NCI-H2107 treated with DMSO at 0.1 percent for 48 hours (cell line): ENCODE data around the gene INPP4B.
"Not testable (repeated sequence)": the region's sequence is repeated elsewhere in the genome, so short reads cannot be mapped to it uniquely, and the experiment has no call there.

Source experiments
- DNase-seq: peaks from one replicate; lab custom pipeline; 2025; ENCODE audit not compliant: unreplicated experiment; lab: John Stamatoyannopoulos, UW

INPP4B gene

GRCh38 chr4:142549726-142550463 lies 296.2 kb downstream of the INPP4B start:
- DNase-seq = peak; percentile 82

DNA sequence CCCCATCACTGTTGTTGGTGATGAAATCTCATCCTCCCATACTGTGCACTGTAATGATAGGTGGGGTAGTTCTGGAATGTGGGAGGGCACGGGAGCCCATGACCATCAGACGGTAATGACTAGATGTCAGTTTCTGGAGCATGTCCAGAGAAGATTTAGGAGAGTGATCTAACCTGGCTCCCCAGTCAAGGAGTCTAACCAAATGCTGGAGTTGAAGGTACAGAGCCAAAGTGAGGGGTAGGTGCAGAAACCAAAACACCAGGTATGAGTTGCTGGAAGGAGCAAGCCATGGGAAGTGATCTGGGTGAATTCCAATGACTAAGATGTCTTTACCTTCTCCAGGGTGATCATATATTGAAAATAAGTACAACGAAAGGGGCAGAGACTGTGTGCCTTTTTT lies 296.9 kb downstream of the INPP4B start:
- no peak for DNase-seq

DNA sequence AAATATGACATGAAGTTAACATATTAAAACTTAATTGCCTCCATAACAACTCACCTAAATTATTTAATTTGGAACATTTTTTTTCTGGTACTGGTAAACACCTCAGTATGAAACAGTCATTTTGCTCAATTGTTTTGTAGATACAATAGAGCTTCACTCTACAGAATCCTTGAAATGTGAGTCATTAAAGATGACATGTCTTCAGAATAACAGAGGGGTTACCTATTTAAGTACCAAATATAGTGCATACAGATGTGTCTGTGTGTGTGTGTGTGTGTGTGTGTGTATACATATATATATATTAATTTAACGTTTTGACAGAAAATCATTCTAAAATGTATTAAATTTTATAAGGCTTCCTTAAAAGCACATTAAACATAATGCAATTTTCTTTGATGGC lies 297.6 kb downstream of the INPP4B start:
- DNase-seq = no peak

GRCh38 chr4:142547974-142548373 lies 298.1 kb downstream of the INPP4B start:
- DNase-seq = no peak

DNA sequence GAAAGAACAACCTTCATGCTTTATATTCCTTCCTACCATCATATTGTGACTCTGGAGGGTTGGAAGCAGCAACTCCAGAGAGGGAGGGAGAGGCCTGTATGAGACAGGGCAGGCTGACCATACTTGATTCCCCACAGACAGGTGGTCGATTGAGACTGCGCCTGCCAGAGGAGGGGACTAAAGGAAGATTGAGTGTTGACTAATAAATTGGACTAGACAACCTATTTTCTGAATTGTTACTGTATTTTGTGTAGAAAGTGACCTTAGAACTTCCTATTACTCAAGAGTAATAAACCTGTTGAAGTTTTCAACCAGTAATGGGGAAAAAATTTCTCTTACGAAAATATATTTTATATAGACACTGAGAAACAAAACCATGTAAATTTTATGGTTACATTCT lies 301.5 kb downstream of the INPP4B start:
- DNase-seq = no peak

DNA sequence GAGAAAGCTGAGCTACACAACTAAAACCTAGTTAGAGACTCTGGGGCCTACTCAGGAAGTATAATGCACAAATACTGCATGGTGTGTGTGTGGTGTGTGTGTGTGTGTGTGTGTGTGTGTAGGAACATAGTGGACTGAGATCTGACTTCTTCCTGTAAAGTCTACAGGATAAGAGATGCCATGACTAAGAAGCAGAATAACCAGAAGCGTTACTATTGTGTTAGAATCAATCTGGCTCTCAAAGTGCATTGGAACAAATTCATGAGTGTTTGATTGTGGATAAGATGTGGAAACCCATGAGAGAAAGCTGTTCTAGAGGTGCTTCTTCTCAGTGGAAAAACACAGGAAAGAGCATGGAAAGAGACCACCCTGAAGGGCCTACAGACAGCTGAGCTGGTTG lies 302.1 kb downstream of the INPP4B start:
- DNase-seq = no peak

DNA sequence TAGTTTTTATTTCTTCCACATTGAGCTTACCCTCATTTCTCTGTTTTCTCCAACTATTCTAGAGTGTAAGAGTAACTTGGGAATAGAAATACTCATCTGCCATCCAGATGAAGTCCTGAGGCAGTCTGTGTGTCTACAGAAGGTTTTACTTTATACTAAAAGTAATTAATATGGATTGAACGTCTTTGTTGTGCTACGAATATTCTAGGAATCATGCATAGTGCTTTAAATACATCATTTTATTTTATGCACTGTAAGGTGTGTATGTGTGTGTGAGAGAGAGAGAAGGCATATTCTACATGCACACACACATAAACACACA lies 305.7 kb downstream of the INPP4B start:
- DNase-seq = no peak

GRCh38 chr4:142539796-142540482 lies 306.2 kb downstream of the INPP4B start:
- DNase-seq = no peak

GRCh38 chr4:142535009-142535408 lies 311.1 kb downstream of the INPP4B start:
- no peak for DNase-seq

DNA sequence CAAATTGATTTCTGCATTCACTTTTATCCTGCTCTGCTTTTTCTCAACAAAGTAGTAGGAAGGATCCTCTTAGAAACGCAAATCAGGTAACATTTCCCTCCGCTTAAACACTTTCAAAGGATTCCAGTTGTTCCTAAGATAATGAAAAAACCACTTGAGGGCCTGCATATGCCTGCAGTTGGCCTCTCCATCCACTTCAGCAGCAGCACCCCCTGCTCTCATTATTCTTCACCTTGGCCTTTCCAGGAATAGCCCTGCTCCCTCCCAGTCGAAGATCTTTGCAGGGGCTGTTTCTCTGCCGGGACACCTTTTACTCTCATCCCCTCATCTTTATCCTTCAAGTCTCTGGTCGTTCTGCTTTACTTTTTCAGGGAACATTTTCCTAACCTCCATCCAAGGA lies 314.0 kb downstream of the INPP4B start:
- DNase-seq = no peak

GRCh38 chr4:142530728-142531127 lies 315.4 kb downstream of the INPP4B start:
- DNase-seq = no peak

DNA sequence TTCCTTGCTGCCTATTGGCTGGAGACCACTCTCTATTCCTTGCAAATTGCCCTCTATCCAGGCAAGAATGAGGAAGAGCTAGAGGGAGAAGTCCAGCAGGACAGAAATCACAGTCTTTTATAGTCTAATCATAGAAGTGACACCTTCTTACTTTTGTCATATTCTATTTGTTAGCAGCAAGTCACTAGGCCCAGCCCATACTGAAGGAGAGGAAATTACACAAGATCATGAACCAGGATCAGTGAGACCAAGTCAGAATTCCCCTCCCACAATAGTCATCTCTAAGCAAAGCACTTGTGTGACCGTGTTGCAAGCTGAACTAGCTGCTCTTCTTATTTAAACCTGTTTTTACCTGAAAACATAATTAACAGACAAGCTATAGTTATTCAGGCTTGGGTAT lies 317.7 kb downstream of the INPP4B start:
- DNase-seq = no peak

GRCh38 chr4:142523111-142523510 lies 323.0 kb downstream of the INPP4B start:
- no peak for DNase-seq

- no peak for DNase-seq
Measured at GRCh38 chr4:142519342-142519741, 326.8 kb downstream of the INPP4B start.

- DNase-seq = no peak
Measured at GRCh38 chr4:142516686-142517526, 329.2 kb downstream of the INPP4B start.

- DNase-seq = no peak
Measured at GRCh38 chr4:142512161-142512560, 333.9 kb downstream of the INPP4B start.

GRCh38 chr4:142509881-142510280 lies 336.2 kb downstream of the INPP4B start:
- no peak for DNase-seq

DNA sequence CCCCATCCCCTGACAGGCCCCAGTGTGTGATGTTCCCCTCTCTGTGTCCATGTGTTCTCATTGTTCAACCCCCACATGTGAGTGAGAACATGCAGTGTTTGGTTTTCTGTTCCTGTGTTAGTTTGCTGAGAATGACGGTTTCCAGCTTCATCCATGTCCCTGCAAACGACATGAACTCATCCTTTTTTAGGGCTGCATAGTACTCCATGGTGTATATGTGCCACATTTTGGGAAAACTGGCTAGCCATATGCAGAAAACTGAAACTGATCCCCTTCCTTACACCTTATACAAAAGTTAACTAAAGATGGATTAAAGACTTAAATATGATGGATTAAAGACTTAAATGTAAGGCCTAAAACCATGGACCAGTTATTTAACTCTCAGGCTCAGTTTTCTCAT lies 336.7 kb downstream of the INPP4B start:
- not testable (repeated sequence) for DNase-seq

DNA sequence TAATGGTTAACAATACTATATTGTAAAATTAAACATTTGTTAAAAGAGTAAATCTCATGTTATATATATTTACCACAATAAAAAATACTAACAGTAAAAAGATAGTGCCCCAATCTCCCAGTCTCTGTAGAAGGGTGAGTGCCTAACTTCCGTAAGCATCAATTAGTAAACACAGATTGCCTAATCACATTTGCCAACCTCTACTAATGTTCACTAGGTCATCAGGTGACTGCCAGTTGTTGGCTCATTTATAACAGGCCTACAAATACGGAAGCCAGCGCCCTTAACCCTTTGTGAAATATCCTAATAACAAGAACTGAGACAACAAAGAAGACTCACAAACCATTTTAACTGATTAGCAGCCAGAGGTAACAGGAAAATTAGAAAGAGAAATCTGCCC lies 345.1 kb downstream of the INPP4B start:
- DNase-seq = no peak

DNA sequence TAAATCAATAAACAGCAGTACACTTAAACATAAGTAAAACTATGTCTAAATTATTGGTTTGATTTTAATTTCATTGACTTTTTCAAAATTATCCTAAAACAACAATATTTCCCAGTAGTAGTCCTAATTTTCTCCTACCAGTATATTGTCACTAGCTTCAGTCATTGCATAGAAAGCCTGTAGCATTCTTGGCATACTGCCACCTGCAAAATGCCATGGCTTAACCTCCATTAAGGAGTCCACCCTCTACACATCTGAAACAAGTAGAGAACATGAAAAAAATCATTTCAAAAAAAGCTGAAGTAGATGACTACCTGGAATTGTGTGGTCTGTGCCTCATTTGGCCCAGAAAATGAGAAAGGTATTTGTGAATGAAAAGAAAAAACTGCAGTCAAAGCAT lies 348.5 kb downstream of the INPP4B start:
- DNase-seq = no peak

DNA sequence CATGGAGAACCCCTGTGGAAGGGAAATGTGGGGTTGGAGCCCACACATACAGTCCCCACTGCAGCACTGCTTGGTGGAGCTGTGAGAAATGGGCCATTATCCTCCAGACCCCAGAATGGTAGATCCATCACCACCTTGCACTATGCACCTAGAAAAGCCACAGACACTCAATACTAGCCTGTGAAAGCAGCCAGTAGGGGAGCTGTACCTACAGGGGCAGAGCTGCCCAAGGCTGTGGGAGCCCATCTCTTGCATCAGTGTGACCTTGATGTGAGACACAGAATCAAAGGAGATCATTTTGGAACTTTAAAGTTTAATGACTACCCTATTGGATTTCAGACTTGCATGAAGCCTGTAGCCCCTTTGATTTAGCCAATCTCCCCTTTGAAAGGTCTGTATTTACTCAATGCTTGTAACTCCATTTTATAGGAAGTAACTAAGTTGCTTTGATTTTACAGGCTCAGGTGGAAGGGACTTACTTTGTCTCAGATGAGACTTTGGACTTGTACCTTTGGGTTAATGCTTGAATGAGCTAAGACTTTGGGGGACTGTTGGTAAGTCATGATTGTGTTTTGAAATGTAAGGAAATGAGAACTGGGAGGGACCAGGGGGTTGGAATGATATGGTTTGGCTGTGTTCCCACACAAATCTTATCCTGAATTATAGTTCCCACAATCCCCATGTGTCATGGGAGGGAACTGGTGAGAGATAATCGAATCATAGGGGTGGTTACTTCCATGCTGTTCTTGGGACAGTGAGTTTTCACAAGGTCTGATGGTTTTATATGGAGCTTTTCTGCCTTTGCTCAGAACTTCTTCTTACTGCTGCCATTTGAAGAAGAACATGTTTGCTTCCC lies 352.6 kb downstream of the INPP4B start:
- DNase-seq = no peak
